H1 (cell line): ENCODE measurements around the gene CFAP221. TPM values are rescaled to one million over a fixed set of nuclear protein-coding genes. Genes with fewer than 3 reads are reported as not detected.

Source experiments
- CTCF ChIA-PET: fragments of 300-600 bp; sonication (Branson Sonifier 250); formaldehyde crosslinking; loops from one replicate; lab custom pipeline; 2021; ENCODE audit not compliant: partially characterized antibody; lab: Charles Lee
- POLR2A ChIA-PET: fragments of 300-600 bp; sonication (Branson Sonifier 250); formaldehyde crosslinking; loops from one replicate; lab custom pipeline; 2021; ENCODE audit warnings: inconsistent platforms; ENCODE audit not compliant: partially characterized antibody; lab: Charles Lee
- DNase-seq, 2 experiments: peaks; one replicate each; pipeline versions ENCODE4 v3.0.0 to v3.0.0-alpha.2; 2010 to 2022; ENCODE audit warnings: low spot score in 2 of 2, low read depth in 1 of 2, mixed read lengths in 1 of 2
- FAIRE-seq: peaks from 2 replicates; lab custom pipeline; 2011; peaks lifted over from hg19 to GRCh38; lab: Jason Lieb, UNC
- H2AFZ ChIP-seq: 2 replicates; pipeline ENCODE4 v1.8.1; 2012; ENCODE audit warnings: low read length, inconsistent platforms
- H2AK5ac ChIP-seq: 2 replicates; pipeline ENCODE4 v1.6.1; 2013; ENCODE audit warnings: low read depth, low read length
- H2BK120ac ChIP-seq: replicated peaks from 2 replicates; pipeline ENCODE3; 2013; ENCODE audit warnings: low read depth, low read length, inconsistent platforms
- H2BK12ac ChIP-seq: 2 replicates; pipeline ENCODE4 v1.6.1; 2013; ENCODE audit warnings: low read depth, low read length
- H2BK15ac ChIP-seq: 2 replicates; pipeline ENCODE4 v1.6.1; 2013; ENCODE audit warnings: low read length
- H2BK20ac ChIP-seq: 2 replicates; pipeline ENCODE4 v1.6.1; 2013; ENCODE audit warnings: low read length
- H2BK5ac ChIP-seq: 2 replicates; pipeline ENCODE4 v1.6.1; 2013; ENCODE audit warnings: low read depth, low read length
- H3K14ac ChIP-seq: 2 replicates; pipeline ENCODE4 v1.6.1; 2013; ENCODE audit warnings: inconsistent platforms; ENCODE audit not compliant: insufficient read length
- H3K18ac ChIP-seq: 2 replicates; pipeline ENCODE4 v1.6.1; 2013; ENCODE audit warnings: low read length; ENCODE audit errors: extremely low read depth
- H3K23ac ChIP-seq: 2 replicates; pipeline ENCODE4 v1.6.1; 2013; ENCODE audit warnings: inconsistent platforms; ENCODE audit not compliant: insufficient read length
- H3K23me2 ChIP-seq: 2 replicates; pipeline ENCODE4 v1.6.1; 2013; ENCODE audit warnings: low read depth, low read length
- H3K27ac ChIP-seq: 2 replicates; pipeline ENCODE4 v1.6.1; 2011; ENCODE audit warnings: low read depth, low read length, inconsistent platforms
- H3K27me3 ChIP-seq, 4 experiments: replicated peaks in 1 of 4; 1 replicate in 1 of 4; 2 replicates in 3 of 4; pipeline versions ENCODE4 v1.6.1 to v1.8.1; 2011 to 2013; ENCODE audit warnings: low read length in 3 of 4, mild to moderate bottlenecking in 3 of 4, inconsistent platforms in 2 of 4, mixed read lengths in 2 of 4, moderate library complexity in 1 of 4; ENCODE audit not compliant: control insufficient read depth in 3 of 4, insufficient read depth in 3 of 4; ENCODE audit errors: extremely low read depth in 1 of 4
- H3K36me3 ChIP-seq, 4 experiments: 2 replicates each; pipeline versions ENCODE4 v1.6.1 to v1.8.1; 2011 to 2013; ENCODE audit warnings: mild to moderate bottlenecking in 4 of 4, low read length in 3 of 4, moderate library complexity in 2 of 4, control low read depth in 1 of 4, inconsistent platforms in 1 of 4; ENCODE audit not compliant: insufficient read depth in 4 of 4, control insufficient read depth in 2 of 4
- H3K4ac ChIP-seq: replicated peaks from 2 replicates; pipeline ENCODE3; 2013; ENCODE audit warnings: low read length, low read depth, mixed read lengths, inconsistent platforms; ENCODE audit not compliant: insufficient read length
- H3K4me1 ChIP-seq, 4 experiments: replicated peaks in 1 of 4; 1 replicate in 1 of 4; 2 replicates in 3 of 4; pipeline versions ENCODE4 v1.6.1 to v1.8.1; 2011 to 2013; ENCODE audit warnings: low read length in 3 of 4, inconsistent platforms in 2 of 4, mixed read lengths in 1 of 4; ENCODE audit not compliant: insufficient read depth in 4 of 4, control insufficient read depth in 3 of 4
- H3K4me2 ChIP-seq, 2 experiments: 2 replicates each; pipeline versions ENCODE4 v1.6.1 to v1.8.1; 2011 to 2013; ENCODE audit warnings: low read depth in 2 of 2, low read length in 2 of 2, control low read depth in 1 of 2, inconsistent platforms in 1 of 2, mild to moderate bottlenecking in 1 of 2; ENCODE audit not compliant: insufficient read depth in 1 of 2
- H3K4me3 ChIP-seq, 4 experiments: fragments of 200-600, 300-600 bp in 1 of 4; sonication (generic), shearing (Covaris generic), sonication (Bioruptor Twin) in 1 of 4; 2 replicates each; pipeline versions ENCODE4 v1.5.1 to v1.8.1; 2011 to 2016; ENCODE audit warnings: low read length in 4 of 4, low read depth in 3 of 4, control low read depth in 2 of 4, inconsistent platforms in 2 of 4, mild to moderate bottlenecking in 2 of 4, mixed read lengths in 1 of 4, moderate library complexity in 1 of 4; ENCODE audit not compliant: insufficient read depth in 2 of 4; ENCODE audit errors: extremely low read depth in 1 of 4
- H3K56ac ChIP-seq: replicated peaks from 2 replicates; pipeline ENCODE3; 2013; ENCODE audit warnings: low read depth, mild to moderate bottlenecking, mixed read lengths, low read length, inconsistent platforms; ENCODE audit not compliant: insufficient read length
- H3K79me1 ChIP-seq: 2 replicates; pipeline ENCODE4 v1.6.1; 2013; ENCODE audit warnings: low read depth, low read length, control low read depth
- H3K79me2 ChIP-seq, 2 experiments: 2 replicates each; pipeline versions ENCODE4 v1.6.1 to v1.8.1; 2012 to 2013; ENCODE audit warnings: low read length in 2 of 2, mild to moderate bottlenecking in 2 of 2, inconsistent platforms in 1 of 2; ENCODE audit not compliant: insufficient read depth in 2 of 2, control insufficient read depth in 1 of 2
- H3K9ac ChIP-seq, 4 experiments: replicated peaks in 1 of 4; 1 replicate in 1 of 4; 2 replicates in 3 of 4; pipeline versions ENCODE4 v1.6.1 to v1.8.1; 2011 to 2013; ENCODE audit warnings: low read depth in 3 of 4, low read length in 3 of 4, control low read depth in 2 of 4, mild to moderate bottlenecking in 2 of 4, moderate library complexity in 2 of 4, inconsistent platforms in 1 of 4; ENCODE audit errors: extremely low read depth in 1 of 4
- H3K9me3 ChIP-seq, 2 experiments: 2 replicates each; pipeline versions ENCODE4 v1.6.1 to v1.8.1; 2012 to 2013; ENCODE audit warnings: mild to moderate bottlenecking in 2 of 2, moderate library complexity in 2 of 2, control low read depth in 1 of 2, inconsistent platforms in 1 of 2, low read depth in 1 of 2, low read length in 1 of 2, mixed read lengths in 1 of 2; ENCODE audit not compliant: insufficient read depth in 2 of 2
- H4K20me1 ChIP-seq, 2 experiments: replicated peaks in 1 of 2; 2 replicates each; pipeline versions ENCODE3 to v1.8.1; 2011 to 2013; ENCODE audit warnings: inconsistent platforms in 2 of 2, low read length in 2 of 2, mild to moderate bottlenecking in 1 of 2; ENCODE audit not compliant: insufficient read depth in 2 of 2, control insufficient read depth in 1 of 2
- H4K5ac ChIP-seq: 2 replicates; pipeline ENCODE4 v1.6.1; 2013; ENCODE audit warnings: low read length, low read depth, mixed read lengths, inconsistent platforms; ENCODE audit not compliant: insufficient read length
- H4K8ac ChIP-seq: 2 replicates; pipeline ENCODE4 v1.8.0; 2013; ENCODE audit warnings: mild to moderate bottlenecking, moderate library complexity, low read length, inconsistent platforms; ENCODE audit not compliant: insufficient read depth; ENCODE audit errors: extremely low read depth
- H4K91ac ChIP-seq: replicated peaks from 2 replicates; pipeline ENCODE3; 2013; ENCODE audit warnings: low read length, mixed read lengths, inconsistent platforms; ENCODE audit not compliant: insufficient read length
- CTCF ChIP-seq, 3 experiments: IDR thresholded peaks; 1 replicate in 2 of 3; 2 replicates in 1 of 3; pipeline versions ENCODE4 v1.5.1 to v1.6.1; 2011; ENCODE audit warnings: low read length in 3 of 3, mild to moderate bottlenecking in 3 of 3, inconsistent platforms in 2 of 3, low read depth in 1 of 3, moderate library complexity in 1 of 3; ENCODE audit not compliant: insufficient read depth in 1 of 3; ENCODE audit errors: control extremely low read depth in 1 of 3
- EP300 ChIP-seq, 2 experiments: IDR thresholded peaks; 1 replicate in 1 of 2; 2 replicates in 1 of 2; pipeline ENCODE4 v1.6.1; 2011 to 2012; ENCODE audit warnings: low read depth in 2 of 2, low read length in 2 of 2, mild to moderate bottlenecking in 2 of 2, borderline replicate concordance in 1 of 2, inconsistent platforms in 1 of 2, moderate library complexity in 1 of 2
- NANOG ChIP-seq: IDR thresholded peaks from 2 replicates; pipeline ENCODE4 v1.6.1; 2011; ENCODE audit warnings: low read length, low read depth, mild to moderate bottlenecking, inconsistent platforms; ENCODE audit not compliant: insufficient read depth, poor library complexity, severe bottlenecking
- RAD21 ChIP-seq, 2 experiments: IDR thresholded peaks in 1 of 2; conservative IDR thresholded peaks in 1 of 2; 2 replicates each; pipeline ENCODE4 v1.6.1; 2011; ENCODE audit warnings: low read depth in 2 of 2, low read length in 2 of 2, improper control_type of control experiment in 1 of 2, inconsistent platforms in 1 of 2, mild to moderate bottlenecking in 1 of 2, moderate library complexity in 1 of 2
- WGBS, 2 experiments: shearing (Covaris generic) in 1 of 2; methylation state at CpG; one replicate each; pipeline versions ENCODE4 v1.1.6 to v1.1.7; 2013 to 2015; ENCODE audit warnings: low lambda C conversion rate in 2 of 2, mixed read lengths in 2 of 2, inconsistent platforms in 1 of 2, low coverage in 1 of 2, missing lambda C conversion rate in 1 of 2; ENCODE audit not compliant: insufficient replicate concordance in 2 of 2, insufficient coverage in 1 of 2, insufficient read length in 1 of 2; ENCODE audit errors: extremely low coverage in 1 of 2, missing lambda C conversion rate in 1 of 2; 5-methylcytosine and 5-hydroxymethylcytosine counted together
- polyA plus RNA-seq, 7 experiments: library from polyadenylated mRNA; depleted of rRNA in 3 of 7; stranded (reverse) in 5 of 7; unstranded in 2 of 7; fragments of >200 nt in 5 of 7; fragments of 200-250 nt in 2 of 7; gene quantifications; 1 replicate in 5 of 7; 2 replicates in 1 of 7; 4 replicates in 1 of 7; pipeline versions ENCODE4 v1.2.1 to v1.2.3, GENCODE V29; 2011 to 2013; ENCODE audit warnings: missing spikeins in 2 of 7, mixed read lengths in 2 of 7
- total RNA-seq: library from RNA; stranded (reverse); fragmentation: NEBNext Ultra II Directional; extraction: Animal tissue kit (Norgen Biotek cat#: 25700); gene quantifications from 2 replicates; pipeline ENCODE4 v1.2.1, GENCODE V29; 2021

The CFAP221 gene
- total and polyA plus RNA-seq, 2 of the 8 experiments (the other 6 are each of a cell fraction or from before 2014, with no cell fraction given), result 0.14 to 0.71 TPM

- H3K36me3 ChIP-seq, result no peaks in the 10 kb centered on the region
- no peak overlapping the region for H3K4me3 ChIP-seq
- H2BK5ac ChIP-seq, result no peak overlapping the region
- POLR2A ChIA-PET, result no interaction called here
- H4K91ac ChIP-seq, result no peak overlapping the region
- no peak for DNase-seq
- no peak overlapping the region for H2BK20ac ChIP-seq
- H3K14ac ChIP-seq, result no peak overlapping the region
- H3K79me1 ChIP-seq, result no peaks in the 10 kb centered on the region
- H2BK120ac ChIP-seq, result no peak overlapping the region
- no peaks in the 10 kb centered on the region for H3K79me2 ChIP-seq
- H3K23me2 ChIP-seq, result no peaks in the 10 kb centered on the region
- no peak overlapping the region for H2BK15ac ChIP-seq
- H2AFZ ChIP-seq, result peak overlapping the region; percentile 66
- no peak overlapping the region for H3K27ac ChIP-seq
- CTCF ChIA-PET, result interaction anchor here (2.1 kb wide), 1 partner anchor 11 kb away, joined by 8 read pairs; no protein-coding TSS in a partner anchor
- WGBS, 2 experiments, result 85% methylated on average over 5 of the region's 5 CpGs; no CpG with 5 or more reads in 1 of the 2 experiments
- H3K4me2 ChIP-seq, result no peak overlapping the region
- no peak for FAIRE-seq
- no peaks in the 10 kb centered on the region for H3K4me1 ChIP-seq
- H3K27me3 ChIP-seq, result no peaks in the 10 kb centered on the region
- H2AK5ac ChIP-seq, result no peak overlapping the region
- TF ChIP-seq RAD21 (IDR thresholded peaks at IDR 0.05 in 1 of 2, conservative IDR thresholded peaks at IDR 0.05 in 1 of 2; ENCODE audit: low read depth in 2 of 2, low read length in 2 of 2), result peak; percentile 4 to 22; a peak in 2 of 4 replicates
- peak in 1 of 3 experiments; percentile 7; a peak in 1 of 4 replicates for TF ChIP-seq CTCF (IDR thresholded peaks at IDR 0.05; ENCODE audit: control extremely low read depth in 1 of 3, insufficient read depth in 1 of 3, low read depth in 1 of 3, low read length in 3 of 3)
- no peak for TF ChIP-seq NANOG
- TF ChIP-seq EP300 (IDR thresholded peaks at IDR 0.05; ENCODE audit: borderline replicate concordance in 1 of 2, low read depth in 2 of 2, low read length in 2 of 2), result no peak
- no peak overlapping the region for H2BK12ac ChIP-seq
- no peak overlapping the region for H3K4ac ChIP-seq
- no peak overlapping the region for H4K5ac ChIP-seq
- H3K23ac ChIP-seq, result no peak overlapping the region
- no peak overlapping the region; the same call in 1 of the 2 replicates for H4K8ac ChIP-seq
- H3K56ac ChIP-seq, result no peak overlapping the region
- H3K9me3 ChIP-seq, result no peaks in the 10 kb centered on the region
- H3K9ac ChIP-seq, result no peak overlapping the region
- no peaks in the 10 kb centered on the region for H4K20me1 ChIP-seq
- no peak overlapping the region for H3K18ac ChIP-seq
These were observed 85.1 kb downstream of the CFAP221 start for GRCh38 chr2:119629323-119629825.
